Measurements from ENCODE around the gene TCP11L2.
"Not testable (repeated sequence)": the region's sequence is repeated elsewhere in the genome, so short reads cannot be mapped to it uniquely, and the experiment has no call there.

TCP11L2 gene

DNA sequence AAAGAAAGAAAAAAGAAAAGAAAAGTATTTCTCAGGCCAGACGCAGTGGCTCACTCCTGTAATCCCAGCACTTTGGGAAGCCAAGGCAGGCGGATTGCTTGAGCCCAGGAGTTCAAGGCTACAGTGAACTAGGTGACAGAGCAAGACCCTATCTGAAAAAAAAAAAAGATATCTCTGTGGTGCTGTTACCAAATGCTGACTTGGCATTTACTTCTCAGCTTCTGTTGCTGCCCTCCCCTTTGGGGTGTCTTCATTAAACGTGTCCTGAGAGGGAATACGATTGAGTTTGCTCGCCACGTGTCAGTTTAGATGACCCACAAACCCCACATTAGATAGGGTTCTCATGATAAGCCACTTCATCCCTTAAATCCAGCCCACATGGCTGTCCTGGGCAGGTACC, 50.6 kb downstream of the TCP11L2 start:
- DNase-seq, result no peak

DNA sequence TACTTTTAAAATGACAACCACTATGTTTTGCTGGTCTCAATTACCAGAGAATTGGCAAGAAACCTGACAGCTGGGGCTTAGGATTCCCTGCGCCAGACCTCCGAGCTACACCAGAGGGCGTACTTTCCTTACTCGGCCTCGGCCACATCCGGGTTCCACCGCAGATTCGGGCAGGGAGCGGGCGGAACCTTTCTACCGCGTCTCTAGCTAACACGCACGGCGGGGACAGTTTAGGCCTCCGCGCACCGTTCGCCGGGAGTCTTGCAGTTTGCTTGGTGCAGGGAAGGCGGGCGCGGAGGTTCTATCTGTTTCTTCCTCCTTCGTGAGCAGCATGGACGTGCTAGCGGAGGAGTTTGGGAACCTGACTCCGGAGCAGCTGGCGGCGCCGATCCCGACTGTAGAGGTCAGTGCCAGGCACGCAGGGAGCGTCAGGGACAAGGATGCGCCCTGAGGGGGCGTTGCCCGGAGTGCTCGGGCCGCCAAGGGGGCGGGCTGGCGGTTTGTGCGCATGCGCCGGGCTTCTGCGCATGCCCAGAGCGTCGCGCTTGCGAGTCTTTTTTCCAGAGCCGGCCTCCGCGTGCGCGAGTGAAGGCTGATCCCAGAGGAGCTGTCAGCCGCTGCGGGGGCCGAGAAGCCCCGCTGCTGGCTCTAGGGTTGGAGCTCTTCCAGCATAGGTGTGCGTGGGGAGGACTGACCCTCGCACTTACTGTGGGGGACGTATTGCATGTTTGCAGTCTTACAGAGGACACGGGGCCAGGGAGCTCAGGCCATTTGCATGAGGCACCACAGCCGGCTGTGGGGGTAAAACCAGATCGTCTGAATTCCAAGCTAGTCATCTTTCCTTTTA, 55.2 kb downstream of the TCP11L2 start, which contains the start of gene POLR3B:
Gene POLR3B (plus strand): TSS at position 200 of the 847 bp plus-strand sequence. CDS start 132 bp downstream, at position 332.
- DNase-seq, result peak; percentile 75

DNA sequence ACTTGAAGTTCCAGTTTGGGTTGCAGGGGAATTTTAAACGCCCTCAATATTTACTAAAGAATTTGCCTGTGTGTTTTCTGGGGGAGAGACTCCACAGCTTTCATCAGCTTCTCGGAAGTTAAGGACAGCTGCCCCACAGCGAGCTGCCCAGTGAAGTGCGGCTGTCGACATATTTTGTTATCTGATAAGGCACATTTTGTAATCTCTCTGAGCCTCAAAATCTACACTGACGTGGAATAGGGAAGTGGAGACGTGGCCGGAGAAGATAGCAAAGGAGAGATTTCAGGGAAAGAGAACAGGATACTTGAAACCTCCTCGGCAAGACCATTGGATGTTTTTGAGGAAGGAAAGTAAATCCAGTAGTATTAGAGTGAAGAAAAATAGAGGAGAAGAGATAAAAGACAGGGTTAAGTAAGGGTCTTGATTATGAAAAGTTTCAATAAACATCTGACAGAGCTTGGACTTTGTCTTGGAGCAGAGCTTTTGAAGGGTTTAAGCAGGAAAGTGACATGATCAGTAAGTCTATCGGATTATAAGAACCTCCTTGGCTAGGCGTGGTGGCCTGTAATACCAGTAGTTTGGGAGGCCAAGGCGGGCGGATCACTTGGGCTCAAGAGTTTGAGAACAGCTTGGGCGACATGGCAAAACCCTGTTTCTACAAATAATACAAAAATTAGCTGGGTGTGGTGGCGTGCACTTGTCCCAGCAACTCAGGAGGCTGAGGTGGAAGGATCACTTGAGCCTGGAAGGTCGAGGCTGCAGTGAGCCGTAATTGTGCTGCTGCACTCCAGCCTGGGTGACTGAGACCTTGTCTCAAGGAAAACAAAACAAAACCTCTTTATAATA, 56.1 kb downstream of the TCP11L2 start:
- DNase-seq, result peak; percentile 96

DNA sequence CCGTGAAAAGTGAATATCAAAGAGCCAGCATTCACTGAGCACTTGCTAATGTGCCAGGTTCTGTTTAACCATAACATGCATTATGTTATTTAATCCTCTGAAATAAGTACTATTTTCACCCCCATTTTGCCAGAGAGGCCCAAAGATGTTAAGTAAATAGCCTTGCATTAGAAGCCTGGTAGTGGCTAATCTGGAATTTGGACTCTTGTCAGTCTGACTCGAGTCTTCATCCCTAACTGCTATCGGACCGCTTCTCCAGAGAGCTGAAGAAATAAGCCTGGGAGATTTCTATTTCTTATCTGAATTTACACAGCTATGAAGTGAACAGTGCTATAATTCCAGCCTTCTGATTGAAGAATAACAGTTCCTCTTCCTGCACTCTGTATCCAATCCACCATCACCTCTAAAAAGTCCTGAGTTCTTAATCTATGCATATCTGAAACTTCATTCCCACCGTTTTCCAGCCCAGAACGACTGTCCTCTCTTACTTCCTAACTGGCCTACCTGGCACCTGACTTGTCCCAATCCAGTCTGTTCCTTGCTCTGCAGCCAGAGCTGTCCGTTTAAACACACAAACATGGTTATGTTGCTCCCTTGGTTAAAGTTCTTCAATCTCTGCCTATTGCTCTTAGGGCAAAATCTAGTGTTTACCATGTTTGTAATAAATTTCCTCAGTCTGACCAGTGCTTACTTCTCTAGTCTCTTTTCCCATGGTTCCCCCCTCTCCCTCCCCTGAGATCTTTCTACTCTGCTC, 57.3 kb downstream of the TCP11L2 start:
- no peak for DNase-seq

DNA sequence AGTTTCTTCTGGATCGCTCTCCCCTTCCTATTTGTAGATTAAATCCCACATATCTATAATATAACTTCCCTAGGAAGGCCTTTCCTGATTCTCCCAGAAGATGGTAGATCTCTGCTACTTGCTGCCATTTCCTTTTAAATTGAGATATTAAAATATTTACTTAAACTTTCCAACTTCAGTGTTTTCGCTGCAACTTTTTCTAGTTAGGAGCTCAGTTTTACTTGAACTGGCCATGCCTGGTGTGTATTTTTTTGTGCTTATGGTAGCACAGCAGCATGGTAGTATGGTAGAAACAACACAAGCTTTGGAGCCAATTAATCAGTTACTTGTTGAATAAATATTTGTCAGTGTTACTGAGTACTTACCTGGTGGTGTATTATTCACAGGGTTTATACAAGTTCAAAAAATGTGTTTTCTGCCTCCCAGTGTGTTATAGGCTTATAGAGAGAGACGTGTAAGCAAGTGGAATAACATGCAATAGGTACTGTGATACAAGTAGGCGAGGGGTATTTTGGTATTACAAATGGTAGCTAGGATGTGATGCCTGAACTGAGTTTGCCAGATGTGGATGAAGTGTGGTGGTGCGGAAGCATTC, 58.0 kb downstream of the TCP11L2 start:
- no peak for DNase-seq

DNA sequence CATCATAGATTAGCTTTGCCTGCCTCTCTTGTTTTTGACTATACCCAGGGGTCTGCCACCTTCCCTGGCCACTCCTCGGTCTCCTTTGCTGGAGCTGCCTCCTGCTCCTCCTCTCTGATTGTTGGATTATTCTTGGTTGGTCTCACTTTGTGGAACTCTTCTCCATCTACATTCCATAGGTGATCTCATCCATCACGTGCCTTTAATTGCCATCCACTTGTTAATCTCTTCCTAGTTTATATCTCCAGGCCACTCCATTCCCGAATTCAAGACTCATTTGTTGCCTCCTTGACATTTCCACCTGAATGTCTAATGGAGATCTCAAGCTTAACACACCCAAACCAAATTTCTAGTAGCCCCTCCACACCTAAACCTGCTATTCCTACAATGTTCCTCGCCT, 60.4 kb downstream of the TCP11L2 start:
- DNase-seq, result no peak

DNA sequence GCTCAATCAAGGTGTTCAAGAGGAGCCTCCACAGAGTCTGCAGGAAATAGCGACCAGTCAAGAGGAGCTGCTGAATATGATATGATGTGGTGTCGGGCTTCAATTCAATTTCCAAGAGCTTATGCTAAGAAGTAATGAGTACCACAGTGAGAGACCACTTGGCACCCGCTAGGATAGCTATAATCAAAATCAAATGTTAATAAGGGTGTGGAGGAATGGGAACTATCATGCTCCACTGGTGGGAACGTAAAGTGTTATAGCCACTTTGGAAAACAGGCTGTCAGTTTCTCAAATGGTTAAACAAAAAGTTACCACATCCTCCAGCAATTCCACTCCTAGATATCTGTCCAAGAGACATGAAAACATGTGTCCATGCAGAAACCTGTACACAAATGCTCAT, 61.7 kb downstream of the TCP11L2 start:
- DNase-seq, result no peak

DNA sequence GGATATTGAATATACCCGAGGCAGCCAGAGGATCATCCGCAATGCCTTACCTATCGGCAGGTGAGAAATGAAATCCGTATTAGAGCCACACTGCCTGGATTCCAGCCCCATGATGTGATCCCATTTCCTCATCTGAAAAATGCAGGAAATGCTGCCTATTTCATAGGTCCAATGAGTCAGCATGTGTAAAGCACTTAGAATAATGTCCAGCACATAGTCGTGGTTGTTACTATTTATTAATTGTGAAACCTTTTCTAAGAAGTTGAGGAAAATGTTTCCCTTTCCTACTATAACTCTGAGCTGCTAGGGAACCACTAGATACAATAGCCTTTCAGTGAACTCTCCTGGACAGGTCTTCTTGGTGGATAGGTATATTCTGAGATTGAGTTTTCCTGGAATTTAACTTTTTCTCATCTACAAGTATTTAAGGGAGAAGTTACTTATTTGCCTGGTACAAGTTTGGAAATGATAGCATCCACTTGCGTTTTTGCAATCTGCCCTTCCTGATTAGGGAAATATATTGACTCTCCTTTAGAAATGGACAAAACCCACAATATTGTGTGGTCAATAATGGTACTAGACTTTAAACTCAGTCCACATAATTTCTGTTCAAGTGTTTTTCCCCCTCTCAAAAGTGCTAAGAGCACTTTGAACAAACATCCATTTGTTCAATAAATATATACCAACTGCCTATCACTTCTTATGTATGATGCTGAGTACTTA, 67.3 kb downstream of the TCP11L2 start:
- DNase-seq, result peak; percentile 7

DNA sequence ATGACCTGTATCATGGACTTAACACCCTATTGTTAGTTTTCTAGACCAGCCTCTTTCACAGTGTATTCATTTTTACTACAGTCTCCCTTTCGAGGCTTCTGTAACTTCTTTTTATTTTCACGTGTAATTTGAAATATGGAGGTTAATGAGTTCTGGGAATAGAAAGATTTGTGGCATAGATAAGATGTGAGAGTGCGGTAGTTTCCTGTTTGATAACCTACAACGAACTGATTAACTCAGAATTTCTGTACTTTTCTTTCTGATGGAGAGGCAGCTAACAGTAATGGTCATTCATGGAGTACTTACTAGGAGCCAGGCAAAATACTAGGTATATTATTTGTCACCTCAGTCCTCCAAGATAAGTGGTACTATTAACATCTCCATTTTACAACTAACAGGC, 76.3 kb downstream of the TCP11L2 start:
- peak; percentile 67 for DNase-seq

DNA sequence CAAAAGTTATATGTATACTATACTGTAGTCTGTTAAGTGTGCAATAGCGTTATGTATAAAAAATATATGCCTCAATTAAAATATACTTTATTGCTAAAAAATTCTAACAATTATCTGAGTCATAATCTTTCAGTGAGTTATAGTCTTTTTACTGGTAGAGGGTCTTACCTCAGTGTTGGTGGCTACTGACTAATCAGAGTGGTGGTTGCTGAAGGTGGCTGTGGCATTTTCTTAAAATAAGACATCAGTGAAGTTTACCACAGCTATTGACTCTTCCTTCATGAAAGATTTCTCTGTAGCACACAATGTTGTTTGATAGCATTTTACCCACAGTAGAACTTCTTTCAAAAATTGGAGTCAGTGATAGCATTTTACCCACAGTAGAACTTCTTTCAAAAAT, 78.4 kb downstream of the TCP11L2 start:
- DNase-seq, result no peak

DNA sequence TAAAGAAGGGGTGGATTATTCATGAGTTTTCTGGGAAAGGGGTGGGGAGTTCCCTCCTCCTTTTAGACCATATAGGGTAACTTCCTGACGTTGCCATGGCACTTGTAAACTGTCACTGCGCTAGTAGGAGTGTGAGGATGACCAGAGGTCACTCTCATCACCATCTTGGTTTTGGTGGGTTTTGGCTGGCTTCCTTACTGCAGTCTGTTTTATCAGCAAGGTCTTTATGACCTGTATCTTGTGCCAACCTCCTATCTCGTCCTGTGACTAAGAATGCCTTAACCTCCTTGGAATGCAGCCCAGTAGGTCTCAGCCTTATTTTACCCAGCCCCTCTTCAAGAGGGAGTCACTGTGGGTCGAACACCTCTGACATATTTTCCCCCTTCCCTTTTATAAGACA, 79.3 kb downstream of the TCP11L2 start:
- DNase-seq, result not testable (repeated sequence)

DNA sequence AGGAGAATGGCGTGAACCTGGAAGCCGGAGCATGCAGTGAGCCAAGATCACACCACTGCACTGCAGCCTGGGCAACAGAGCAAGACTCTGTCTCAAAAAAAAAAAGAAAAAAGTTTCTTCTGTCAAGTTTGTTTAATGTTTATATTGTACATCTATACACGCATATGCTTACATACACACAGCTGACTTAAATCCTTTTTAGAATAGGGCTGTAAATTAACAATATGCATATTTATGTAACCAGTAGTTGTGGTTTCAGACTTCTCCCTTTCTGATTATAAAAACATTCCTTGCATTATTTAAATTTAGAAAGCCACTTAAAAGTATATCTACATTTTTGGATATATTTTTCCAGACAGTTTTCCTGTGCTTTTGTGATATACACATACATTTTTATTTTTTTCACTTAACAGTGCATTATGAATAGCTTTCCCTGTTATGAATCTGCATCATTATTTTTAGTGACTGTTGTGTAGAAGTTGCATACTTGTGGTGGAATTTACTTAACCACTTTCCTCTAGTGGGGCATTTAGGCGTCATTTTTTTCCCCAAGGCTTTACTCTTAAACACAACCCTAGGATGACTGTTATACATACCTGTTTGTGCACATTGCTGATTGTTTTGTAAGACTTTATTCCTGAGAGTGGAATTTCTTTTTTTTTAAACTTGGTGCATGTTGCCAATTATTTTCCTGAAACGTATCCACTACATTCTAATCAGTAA, 84.4 kb downstream of the TCP11L2 start:
- no peak for DNase-seq

DNA sequence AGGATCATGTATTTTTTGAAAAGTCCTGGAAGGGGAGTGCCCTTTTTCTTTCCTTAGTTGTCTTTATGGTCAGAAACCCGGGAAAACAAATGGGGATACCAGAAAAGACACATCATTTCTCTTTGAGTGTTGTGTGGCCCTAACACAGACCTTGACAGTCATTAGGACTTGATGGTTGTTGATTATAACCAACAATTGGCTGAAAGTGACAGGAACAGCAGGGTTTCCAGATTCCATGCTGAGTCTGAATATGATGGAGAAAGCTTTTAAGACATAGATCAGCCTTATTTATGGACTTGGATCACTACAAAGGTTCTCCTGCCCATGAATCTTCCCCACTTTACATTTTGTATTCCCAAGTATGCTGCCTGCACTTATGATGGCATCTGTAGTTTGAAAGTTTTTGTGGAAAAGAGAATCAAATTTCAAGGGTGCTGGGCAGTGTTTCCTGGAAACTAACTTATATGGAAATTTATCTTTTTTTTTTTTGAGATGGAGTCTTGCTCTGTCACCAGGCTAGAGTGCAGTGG, 85.4 kb downstream of the TCP11L2 start:
- DNase-seq, result no peak

DNA sequence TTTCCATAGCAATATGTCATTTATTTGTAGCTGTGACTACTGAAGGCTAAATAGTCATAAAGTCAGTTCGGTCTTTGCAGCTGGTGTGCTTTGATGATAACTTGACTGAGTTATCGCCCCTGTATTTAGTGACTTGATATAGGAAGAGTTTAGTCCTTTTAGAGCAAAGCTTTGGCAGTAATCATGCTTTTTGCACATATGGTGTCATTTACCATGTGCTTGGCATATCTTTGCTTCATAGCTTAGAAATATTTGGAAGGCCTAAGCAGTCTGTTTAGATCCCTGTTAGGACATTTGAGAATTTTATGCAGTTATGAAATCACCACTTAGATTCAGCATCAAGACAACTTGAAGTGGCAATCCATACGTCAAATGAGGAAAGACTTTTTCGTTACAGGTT, 86.6 kb downstream of the TCP11L2 start:
- no peak for DNase-seq

DNA sequence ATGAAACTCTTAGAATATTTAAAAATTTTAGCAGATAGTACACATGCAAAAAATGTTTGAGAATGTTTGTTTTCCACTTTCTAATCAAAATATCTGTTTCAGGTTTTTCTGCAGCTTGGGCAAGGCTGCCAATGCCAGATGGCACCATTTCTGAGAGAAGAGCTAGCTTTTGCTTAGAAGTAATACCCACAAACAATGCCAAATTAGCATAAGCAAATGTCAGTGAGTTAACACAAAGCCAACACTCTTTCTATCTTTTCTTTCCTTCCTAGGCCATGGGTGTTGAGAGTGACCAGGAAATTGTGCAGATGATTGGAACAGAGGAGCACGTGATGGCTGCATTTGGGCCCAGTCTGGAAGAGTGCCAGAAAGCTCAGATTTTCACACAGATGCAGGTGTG, 90.2 kb downstream of the TCP11L2 start:
- no peak for DNase-seq
